Measurements from ENCODE around the gene HIGD1C. TPM values are rescaled to one million over a fixed set of nuclear protein-coding genes. Genes with fewer than 3 reads are reported as not detected.

HIGD1C gene
- total RNA-seq, 2 experiments from 2014 or later = not detected

GRCh38 chr12:50979369-50980052 lies 27.2 kb downstream of the HIGD1C start:
- POLR2A ChIA-PET = interaction anchor here (0.6 to 0.7 kb wide), 4 partner anchors 42 to 413 kb away, joined by 3 to 4 read pairs (median 4); no protein-coding TSS in a partner anchor
- CTCF ChIA-PET = no interaction called here

GRCh38 chr12:50980545-50980944 lies 28.2 kb downstream of the HIGD1C start:
- CTCF ChIA-PET = interaction anchor here (1.0 kb wide), 1 partner anchor 10 kb away, joined by 4 read pairs; no protein-coding TSS in a partner anchor

DNA sequence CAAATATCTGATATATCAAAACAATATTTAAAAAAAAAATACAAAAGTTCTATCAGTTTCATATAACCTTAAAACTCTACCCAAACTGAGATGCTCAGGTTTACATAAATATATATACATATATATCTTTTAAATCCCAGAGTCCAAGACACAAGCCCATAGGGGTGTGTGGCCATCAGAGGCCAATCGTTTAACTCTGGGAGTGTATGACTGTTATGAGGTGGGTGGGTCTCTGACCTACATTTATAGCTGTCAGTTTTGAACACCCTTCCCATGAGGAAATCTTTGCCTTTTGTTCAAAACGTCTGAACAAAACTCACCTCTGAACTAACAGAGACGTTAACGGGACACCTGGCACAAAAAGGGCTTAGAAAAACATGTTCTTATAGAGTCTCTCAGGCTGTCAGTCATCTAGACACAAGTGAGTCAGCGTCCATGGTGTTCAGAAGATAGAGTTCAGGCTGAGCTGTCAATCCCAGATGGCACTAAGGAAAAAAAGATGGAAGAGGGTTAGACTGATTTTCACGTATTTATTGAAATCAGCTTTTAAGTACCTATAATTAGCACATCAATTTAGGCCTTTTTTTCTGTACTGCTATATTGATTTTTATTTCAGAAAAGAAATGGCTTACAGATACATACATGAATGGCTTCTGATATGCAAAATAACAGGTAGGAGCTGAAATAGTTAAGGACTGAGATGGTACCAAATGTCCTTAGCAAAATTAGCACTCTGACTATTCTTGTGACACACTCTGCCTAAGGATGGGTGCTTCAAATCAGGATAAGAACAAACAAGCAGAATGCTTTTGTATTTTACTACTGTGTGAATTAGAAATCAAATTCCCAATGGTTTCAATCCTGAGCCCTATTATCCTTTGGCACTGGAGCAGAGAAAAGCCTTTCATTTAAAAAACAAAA lies 29.2 kb downstream of the HIGD1C start:
- POLR2A ChIA-PET = no interaction called here
- CTCF ChIA-PET = interaction anchor here (1.0 kb wide), 1 partner anchor 9 kb away, joined by 4 read pairs; no protein-coding TSS in a partner anchor

More at GRCh38 chr12:50980545-50980944, 28.2 kb downstream of the HIGD1C start:
- POLR2A ChIA-PET = no interaction called here

DNA sequence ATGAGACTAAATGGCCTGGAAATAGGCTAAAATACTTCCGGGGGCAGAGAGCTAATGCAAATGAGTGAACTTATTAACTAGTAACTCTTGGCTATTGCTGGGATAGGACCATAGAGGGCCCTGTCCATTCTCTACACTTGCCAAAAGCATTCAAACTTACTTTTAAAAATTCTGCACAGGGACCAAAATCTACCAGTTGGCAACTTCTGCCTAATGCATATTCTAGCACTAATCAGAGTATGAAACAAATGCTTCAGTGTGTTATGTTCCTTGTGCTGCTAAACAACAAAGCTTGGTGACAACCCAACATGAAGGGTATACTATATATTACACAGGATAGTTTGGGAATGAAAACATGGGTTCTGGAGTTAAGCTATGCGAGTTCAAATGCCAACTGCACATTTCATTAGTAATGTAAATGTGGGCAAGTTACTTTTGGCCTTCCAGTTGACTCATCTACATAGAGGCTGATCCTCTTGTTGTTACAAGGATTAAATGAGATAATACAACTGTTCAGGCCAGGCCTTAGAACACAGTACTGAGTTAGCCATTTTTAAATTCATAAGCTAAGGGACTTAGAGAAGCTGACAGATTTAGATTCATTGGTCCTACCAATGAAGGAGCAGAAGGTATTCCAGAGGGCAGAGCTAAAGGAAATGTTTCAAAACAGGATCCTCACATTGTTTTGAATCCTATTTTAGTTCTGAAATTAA lies 32.4 kb downstream of the HIGD1C start:
- POLR2A ChIA-PET = interaction anchor here (0.6 kb wide), 1 partner anchor 157 kb away, joined by 3 read pairs; no protein-coding TSS in a partner anchor
- CTCF ChIA-PET = interaction anchor here (0.6 to 2.4 kb wide), 2 partner anchors 159 to 219 kb away, joined by 3 to 8 read pairs; no protein-coding TSS in a partner anchor

DNA sequence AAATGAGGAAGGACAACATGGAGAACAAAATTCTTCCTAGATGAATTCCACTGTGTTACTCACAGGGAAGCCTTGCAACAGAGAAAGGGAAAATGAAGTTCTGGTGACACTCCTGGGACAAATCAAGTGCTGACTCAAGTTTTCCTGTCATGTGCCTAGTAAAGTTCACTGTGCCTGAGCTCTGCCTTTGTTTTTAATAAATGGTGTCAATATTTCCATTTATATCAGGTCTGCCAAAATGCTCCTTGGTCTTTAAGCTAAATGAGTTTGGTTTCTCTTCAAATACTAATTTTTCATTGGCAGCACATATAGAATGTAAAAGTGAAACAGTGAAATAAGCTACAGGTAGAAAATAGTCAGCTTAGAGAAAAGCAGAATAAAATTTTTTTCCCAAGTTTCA lies 33.0 kb downstream of the HIGD1C start:
- CTCF ChIA-PET = interaction anchor here (1.0 kb wide), 1 partner anchor 40 kb away, joined by 3 read pairs; no protein-coding TSS in a partner anchor
- POLR2A ChIA-PET = interaction anchor here (0.6 kb wide), 1 partner anchor 158 kb away, joined by 3 read pairs; no protein-coding TSS in a partner anchor

GRCh38 chr12:50986966-50987737 lies 34.8 kb downstream of the HIGD1C start:
- CTCF ChIA-PET = interaction anchor here (1.3 kb wide), 1 partner anchor 162 kb away, joined by 6 read pairs; no protein-coding TSS in a partner anchor
- POLR2A ChIA-PET = interaction anchor here (0.6 kb wide), 1 partner anchor 23 kb away, joined by 3 read pairs; no protein-coding TSS in a partner anchor

GRCh38 chr12:50988051-50988450 lies 35.7 kb downstream of the HIGD1C start:
- ChIA-PET CTCF (interaction anchor here (1.2 kb wide), 1 partner anchor 14 kb away, joined by 3 read pairs; no protein-coding TSS in a partner anchor), POLR2A (no interaction called here)

DNA sequence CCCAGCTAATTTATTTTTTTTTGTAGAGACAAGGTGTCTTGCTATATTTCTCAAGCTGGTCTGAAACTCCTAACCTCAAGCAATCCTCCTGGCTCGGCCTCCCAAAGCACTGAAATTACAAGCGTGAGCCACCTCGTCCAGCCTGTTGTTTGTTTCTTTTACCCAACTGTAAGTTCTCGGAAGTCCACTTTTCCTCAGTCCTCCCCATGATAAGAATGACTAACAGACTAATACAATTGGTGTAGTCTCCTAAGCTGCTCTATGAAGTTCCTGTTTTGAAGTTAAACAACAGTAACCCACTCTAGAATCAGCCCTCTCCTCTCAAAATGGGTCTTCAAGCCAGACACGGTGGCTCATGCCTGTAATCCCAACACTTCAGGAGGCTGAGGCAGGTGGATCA lies 36.5 kb downstream of the HIGD1C start:
- ChIA-PET POLR2A (no interaction called here), CTCF (interaction anchor here (1.2 kb wide), 1 partner anchor 13 kb away, joined by 3 read pairs; no protein-coding TSS in a partner anchor)

- POLR2A ChIA-PET = interaction anchor here (0.6 kb wide), 1 partner anchor 487 kb away, joined by 3 read pairs; no protein-coding TSS in a partner anchor
- CTCF ChIA-PET = interaction anchor here (1.5 kb wide), 1 partner anchor 9 kb away, joined by 4 read pairs; no protein-coding TSS in a partner anchor
Observed at GRCh38 chr12:50990147-50990727, 37.9 kb downstream of the HIGD1C start.

DNA sequence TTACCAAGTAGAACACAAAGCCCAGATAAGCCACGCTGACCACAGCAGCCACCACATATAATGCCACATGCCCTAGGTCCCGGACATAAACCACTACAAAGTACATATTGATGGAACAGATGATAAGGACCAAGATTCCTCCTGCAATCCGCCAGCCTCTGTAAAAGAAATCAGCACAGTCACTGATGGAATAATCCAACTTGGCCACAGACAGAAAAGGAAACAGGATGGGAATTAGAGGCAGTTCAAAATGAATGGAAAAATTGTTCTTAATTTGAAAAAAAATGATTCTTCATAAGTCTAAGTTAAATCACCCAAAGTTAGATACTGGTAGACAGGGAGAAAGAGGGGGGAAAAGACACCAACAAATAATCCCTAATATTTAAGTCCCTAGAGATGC lies 38.4 kb downstream of the HIGD1C start:
- ChIA-PET CTCF (interaction anchor here (1.5 kb wide), 1 partner anchor 10 kb away, joined by 4 read pairs; no protein-coding TSS in a partner anchor), POLR2A (no interaction called here)

DNA sequence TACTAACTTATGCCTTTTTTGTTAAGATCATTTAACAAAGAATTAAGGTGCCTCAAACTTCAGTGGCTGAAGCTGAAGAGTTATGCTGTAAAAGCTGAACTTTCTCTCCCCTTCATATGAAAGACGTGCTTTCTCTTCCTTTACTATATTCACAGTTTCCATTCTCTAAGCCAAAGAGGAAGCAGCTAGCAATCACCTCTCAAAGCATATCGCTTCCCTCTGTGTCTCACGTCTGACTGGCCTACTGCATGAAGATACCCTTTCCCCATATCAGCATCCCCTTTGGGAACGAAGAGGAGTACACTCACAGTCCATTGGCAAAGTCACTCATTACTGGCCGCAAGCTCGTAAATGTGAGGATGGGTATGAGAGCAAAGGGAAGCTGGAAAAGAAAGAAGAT lies 38.9 kb downstream of the HIGD1C start:
- POLR2A ChIA-PET = no interaction called here
- CTCF ChIA-PET = interaction anchor here (1.5 kb wide), 1 partner anchor 10 kb away, joined by 4 read pairs; no protein-coding TSS in a partner anchor

GRCh38 chr12:50992819-50993218 lies 40.5 kb downstream of the HIGD1C start:
- POLR2A ChIA-PET = no interaction called here
- CTCF ChIA-PET = no interaction called here

DNA sequence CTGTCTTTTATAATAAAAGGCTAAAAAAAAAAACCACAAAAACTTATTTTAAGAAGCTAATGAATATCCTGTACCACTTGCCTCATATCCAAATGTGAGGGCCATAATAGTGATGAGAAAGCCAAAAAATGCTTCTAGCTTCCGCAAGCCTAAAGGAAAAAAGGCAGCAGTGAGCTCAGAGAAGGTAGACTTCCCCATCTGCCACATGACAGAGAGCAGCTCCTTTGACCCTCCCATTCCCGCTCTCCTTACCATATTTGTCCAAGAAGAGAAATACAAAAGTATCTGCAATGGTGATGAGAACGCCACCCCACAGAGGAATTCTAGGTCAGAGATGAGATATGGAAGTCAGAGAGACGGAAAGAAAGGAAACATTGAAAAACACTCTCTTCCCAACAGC lies 46.7 kb downstream of the HIGD1C start:
- ChIA-PET POLR2A (interaction anchor here (0.6 kb wide), 2 partner anchors 219 to 546 kb away, joined by 3 to 4 read pairs; partner anchors contain the start of gene POU6F1), CTCF (no interaction called here)

- POLR2A ChIA-PET = no interaction called here
Observed at GRCh38 chr12:51000245-51000644, 47.9 kb downstream of the HIGD1C start.

GRCh38 chr12:51001799-51002198 lies 49.5 kb downstream of the HIGD1C start:
- ChIA-PET POLR2A (no interaction called here), CTCF (interaction anchor here (0.6 to 1.0 kb wide), 2 partner anchors 13 to 993 kb away, joined by 3 read pairs; no protein-coding TSS in a partner anchor)

More at GRCh38 chr12:51000245-51000644, 47.9 kb downstream of the HIGD1C start:
- CTCF ChIA-PET = no interaction called here

- CTCF ChIA-PET = no interaction called here
- POLR2A ChIA-PET = no interaction called here
Observed at GRCh38 chr12:51004504-51004903, 52.2 kb downstream of the HIGD1C start.

GRCh38 chr12:51005030-51005429 lies 52.7 kb downstream of the HIGD1C start:
- CTCF ChIA-PET = no interaction called here
- POLR2A ChIA-PET = no interaction called here

- CTCF ChIA-PET = no interaction called here
- POLR2A ChIA-PET = no interaction called here
Observed at GRCh38 chr12:51005671-51006070, 53.3 kb downstream of the HIGD1C start.

Measured in activated CD8-positive, alpha-beta memory T cell treated with anti-CD3 and anti-CD28 coated beads for 36 hours (primary cell).